Superior temporal gyrus (tissue), 1 donor: Measurements from ENCODE around the gene ASIC2.
A peak's percentile ranks its signal among the peaks of the same experiment; 100 is the strongest.

Experiments used
- DNase-seq: peaks from one replicate; pipeline ENCODE4 v3.0.0-alpha.2; 2016; ENCODE audit errors: extremely low spot score

ASIC2 gene

DNA sequence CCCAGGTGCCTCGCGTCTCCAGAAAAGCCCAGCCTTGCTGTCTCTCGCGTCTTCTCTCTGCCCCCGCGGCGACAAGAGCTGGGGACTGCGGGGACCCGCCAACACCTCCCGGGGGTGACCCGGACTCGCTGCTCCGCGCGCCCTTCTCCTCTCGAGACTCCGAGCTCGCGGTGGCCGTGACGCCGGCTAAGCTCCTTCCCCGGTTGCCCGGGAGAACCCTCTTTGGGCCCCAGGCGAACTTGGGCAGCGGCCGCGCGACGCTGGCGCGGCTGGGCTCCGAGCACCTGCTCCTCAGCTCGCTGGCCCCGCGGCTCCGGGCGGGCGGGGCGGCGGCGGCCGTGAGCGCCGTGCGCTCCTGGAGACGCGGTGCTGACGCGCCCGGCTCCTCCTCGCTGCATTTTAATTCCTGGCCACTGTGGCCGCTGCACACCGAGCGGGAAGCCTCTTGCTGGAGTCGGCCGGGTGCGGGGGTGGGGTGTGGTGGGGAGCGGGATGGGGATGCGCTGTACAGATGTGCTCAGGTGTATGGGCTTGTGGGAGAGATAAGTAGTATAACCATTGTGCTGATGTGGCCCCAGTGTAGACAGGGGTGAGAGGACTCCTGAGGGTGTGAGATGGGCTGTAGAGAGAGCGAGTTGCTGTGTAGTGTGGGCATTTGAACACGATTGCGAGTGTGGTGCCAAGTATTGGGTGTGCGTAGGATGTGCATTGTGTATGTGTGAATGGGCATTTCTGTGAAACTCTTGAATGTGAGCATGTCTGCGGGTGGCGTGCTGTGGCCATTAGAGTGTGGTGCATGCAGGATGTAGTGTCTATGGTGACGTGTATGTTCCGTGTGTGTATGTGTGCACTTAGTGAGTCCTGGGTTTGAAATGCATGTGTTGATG lies at the start of gene ASIC2:
Gene ASIC2 (minus strand): TSS at position 315 of the 887 bp plus-strand sequence.
- peak; percentile 40 for DNase-seq

GRCh38 chr17:33342025-33342424 lies 48.9 kb upstream of the ASIC2 start:
- no peak for DNase-seq

GRCh38 chr17:33338242-33338641 lies 45.1 kb upstream of the ASIC2 start:
- DNase-seq = no peak

DNA sequence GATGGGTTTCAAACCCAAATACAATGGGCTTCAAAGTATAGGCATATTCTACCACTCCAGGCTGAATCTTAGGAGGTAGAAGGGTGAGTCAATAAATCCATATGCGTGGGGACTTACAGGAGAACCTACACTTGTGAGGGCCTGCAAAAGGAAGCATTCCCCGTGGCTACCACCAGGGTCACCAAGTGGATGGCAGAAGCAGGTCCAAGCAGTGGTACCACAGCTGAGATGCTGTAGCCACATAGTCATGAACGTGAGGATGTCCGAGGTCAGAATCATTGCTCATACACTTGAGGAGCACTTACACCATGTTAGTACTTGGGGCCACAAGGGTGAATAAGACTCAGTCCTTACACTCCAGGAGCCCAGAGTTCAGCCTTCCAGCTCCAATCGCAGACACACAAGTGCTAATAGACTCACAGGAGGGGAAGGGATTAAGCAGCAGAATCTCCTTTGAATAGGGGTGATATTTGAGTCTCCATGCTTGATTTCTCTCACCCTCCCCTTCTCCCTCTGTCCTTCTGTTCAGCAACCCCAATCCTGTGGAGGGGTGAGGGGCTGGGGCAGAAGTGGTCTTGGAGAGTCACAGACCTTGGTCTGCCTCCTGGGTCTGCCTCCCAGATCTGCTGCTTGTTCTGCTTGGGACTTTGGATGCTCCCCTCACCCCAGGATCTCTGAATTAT lies 42.5 kb upstream of the ASIC2 start:
- DNase-seq = no peak

DNA sequence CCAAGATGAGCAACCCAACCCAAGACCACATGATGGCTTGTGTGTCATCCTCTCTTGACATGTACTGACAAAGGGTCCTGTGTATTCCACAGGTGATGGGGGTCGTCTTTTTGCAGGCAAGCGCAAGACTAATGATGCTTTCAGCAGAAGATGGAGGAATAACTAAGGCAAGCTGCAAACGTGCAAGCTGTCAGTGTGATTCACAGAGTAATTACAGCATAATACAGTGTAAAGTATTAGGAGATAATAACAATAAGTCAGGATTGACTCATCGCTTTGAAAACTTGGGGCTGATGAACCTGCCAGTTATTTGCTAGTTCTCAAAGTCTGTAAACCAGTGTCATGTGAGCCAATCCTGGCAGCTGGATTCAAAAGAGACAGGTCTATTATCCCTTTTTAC lies 41.6 kb upstream of the ASIC2 start:
- no peak for DNase-seq

- no peak for DNase-seq
Measured at GRCh38 chr17:33330877-33331276, 37.8 kb upstream of the ASIC2 start.

DNA sequence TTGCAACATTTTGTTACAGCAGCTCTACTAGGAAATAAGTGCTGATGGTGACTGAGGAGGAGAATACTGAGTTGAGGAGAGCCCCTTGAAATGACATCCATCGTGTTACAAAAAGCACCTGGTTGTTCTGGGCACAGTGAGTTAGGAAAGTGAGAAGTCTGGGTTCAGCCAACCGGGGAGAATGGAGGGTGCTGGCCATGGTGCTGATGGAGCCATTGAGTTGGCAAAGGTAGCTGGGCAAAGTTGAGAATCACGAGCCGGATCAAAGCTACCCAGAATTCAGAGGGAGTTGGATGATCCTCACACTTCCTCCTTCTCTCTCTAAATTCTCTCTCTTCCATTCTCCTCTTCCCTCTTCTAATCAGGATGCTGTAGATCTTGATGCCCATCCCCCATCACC lies 35.0 kb upstream of the ASIC2 start:
- no peak for DNase-seq

DNA sequence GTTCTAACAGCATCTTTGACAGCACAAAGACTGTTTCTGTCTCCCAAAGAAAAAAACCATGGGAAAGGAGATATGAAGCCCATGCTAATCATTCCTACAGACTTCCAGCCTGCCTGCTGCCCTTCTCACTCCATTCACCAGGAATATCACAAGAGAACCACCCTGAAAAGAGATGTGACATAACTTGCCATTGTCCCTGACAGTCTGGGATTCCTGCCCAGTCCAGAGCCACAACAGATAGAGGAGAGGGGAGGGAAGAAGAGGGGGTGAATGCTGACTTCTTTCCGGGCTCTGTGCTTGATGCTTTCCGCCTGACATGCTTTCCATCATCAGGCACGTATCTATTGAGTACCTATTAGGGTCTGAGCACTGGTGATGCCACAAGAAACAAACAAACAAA lies 31.6 kb upstream of the ASIC2 start:
- DNase-seq = peak; percentile 29

DNA sequence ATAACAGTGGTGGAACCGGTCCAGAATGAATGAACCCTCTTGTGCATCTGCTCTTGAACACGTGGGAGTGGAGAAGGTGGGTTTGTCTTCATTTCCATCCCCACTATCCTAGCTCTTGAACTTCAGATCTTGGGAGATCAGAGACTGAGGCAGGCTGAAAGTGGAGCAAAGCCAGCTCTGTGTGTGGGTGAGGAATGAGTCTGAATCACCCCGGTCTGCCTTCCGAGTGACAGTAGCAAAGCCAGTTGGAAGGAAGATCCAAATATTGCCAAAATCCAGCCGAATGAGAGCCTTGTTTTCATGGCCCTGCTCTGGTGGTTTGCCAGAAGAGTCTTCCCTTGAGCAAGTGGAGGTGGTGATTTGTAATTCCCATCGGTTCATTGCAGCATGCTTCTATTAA lies 29.0 kb upstream of the ASIC2 start:
- peak; percentile 51 for DNase-seq

DNA sequence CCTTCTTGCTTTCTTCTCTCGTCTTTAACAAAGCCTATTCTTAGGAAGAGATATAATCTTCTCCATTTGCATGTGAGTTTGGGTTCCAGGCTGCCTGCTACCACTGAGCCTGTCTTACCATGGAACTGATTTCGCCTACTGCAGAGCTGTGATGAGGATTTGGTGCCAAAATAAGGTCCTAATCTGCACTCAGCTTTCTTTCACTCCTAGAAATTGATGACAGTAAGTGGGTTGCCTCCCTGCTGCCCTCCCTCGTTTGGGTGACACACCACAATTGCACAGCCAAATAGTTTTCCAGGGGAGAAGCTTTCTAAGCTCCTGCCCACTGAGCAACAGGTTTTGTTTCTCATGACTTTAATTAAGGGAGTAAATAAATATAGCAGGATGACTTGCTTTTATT lies 25.1 kb upstream of the ASIC2 start:
- DNase-seq = no peak

DNA sequence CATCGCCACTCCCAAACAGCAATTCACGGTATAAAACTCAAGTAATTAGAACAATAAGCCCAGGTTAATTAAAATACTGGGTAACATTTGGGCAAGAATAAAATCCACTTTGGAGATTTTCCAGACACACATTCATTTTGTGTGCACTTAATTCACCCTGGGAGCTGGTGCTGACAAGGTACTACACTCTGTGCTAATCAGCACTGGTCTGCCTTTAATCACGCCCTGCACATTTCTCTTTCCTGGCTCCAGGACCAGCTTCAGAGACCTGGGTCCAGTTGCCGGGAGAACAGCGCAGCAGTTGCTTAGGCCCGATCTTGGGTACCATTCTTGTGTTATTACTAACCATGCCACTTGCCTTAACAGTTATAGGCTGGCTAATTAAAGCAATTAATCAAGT lies 23.7 kb upstream of the ASIC2 start:
- DNase-seq = no peak

GRCh38 chr17:33310296-33310695 lies 17.2 kb upstream of the ASIC2 start:
- DNase-seq = no peak

- no peak for DNase-seq
Measured at GRCh38 chr17:33303254-33303653, 10.2 kb upstream of the ASIC2 start.

DNA sequence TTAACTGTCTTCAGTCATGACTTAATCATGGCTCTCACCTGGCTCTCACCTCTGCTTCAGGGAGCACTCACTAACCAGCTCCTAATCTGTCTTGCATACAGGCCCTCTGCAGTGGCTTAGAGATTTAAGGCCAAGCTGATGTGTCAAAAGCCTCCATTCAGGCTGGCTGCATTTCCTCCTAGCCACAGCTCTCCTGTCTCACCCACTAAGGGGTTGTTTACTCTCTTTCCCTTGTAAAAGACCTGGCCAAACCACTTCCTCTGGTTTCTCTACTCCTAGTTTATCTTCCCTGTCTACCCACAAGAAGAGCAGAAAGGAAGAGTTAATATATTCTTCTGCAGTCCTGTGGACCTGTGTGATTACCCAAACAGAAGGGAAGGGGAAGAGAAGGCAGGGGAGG lies 9.3 kb upstream of the ASIC2 start:
- DNase-seq = no peak

DNA sequence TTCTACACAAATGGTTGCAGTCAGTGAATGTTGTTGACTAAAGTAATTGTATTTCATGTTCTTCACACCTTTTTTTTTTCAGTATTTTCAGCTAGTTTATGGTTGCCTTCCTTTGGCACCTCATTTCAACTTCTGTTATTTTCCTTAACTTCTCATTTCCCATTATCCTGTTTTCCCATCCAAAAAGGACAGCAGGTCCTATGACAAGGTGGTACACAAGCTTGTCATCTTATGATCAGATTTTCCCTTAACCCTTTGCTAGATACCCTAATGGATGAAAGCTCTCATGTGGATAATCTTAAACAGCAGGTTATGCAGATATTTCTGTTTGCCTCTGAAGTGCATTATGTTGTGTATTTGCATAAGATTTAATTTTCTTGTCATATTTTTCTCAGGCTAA lies 7.1 kb upstream of the ASIC2 start:
- no peak for DNase-seq

DNA sequence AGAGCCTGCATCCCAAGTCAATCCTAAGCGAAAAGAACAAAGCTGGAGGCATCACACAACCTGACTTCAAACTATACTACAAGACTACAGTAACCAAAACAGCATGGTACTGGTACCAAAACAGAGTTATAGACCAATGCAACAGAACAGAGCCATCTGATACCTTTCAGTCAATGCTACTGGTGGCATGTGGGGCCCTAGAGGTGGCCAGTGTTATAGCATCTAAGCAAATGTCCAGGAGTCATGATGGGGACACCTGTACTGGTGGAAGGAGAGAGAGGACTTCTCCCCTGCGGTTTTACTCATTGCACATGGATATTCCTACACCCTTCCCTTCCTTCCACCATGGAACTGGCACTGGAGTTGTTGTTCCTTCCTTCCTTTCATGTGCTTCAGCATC lies 6.0 kb upstream of the ASIC2 start:
- no peak for DNase-seq

GRCh38 chr17:33297643-33298042 lies 4.5 kb upstream of the ASIC2 start:
- no peak for DNase-seq

- DNase-seq = no peak
Measured at GRCh38 chr17:33294994-33295393, 1.9 kb upstream of the ASIC2 start.

GRCh38 chr17:33292201-33292980 lies 704 bp downstream of the ASIC2 start:
- DNase-seq = no peak

- no peak for DNase-seq
Measured at GRCh38 chr17:33291248-33292200, 1.6 kb downstream of the ASIC2 start.

DNA sequence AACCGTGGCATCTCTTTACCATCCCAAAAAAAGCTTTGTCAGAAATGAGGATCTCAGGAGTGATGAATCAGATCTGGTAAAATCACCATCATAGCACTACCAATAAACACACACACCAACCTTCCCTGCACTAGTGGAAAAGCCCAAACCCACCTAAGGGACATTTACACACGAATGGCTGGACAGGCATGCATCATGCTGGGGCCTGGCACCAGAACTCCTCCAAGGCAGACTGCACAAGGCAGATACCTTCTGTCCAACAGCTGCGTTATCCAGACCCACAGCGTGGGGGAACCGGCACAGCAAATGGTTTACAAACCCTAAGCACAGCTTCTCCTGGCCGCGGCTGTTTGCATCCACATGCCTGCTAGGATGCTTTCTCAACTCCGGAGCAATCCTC lies 2.8 kb downstream of the ASIC2 start:
- DNase-seq = peak; percentile 29
